CD4-positive, alpha-beta T cell treated with Interleukin-12 subunit alpha and Interleukin-12 subunit beta, for 1 hour (primary cell): ENCODE results near the gene IL4R.
A peak's percentile ranks its signal among the peaks of the same experiment; 100 is the strongest.
"Not testable (repeated sequence)": the region's sequence is repeated elsewhere in the genome, so short reads cannot be mapped to it uniquely, and the experiment has no call there.

Source experiments
- DNase-seq: peaks from one replicate; pipeline ENCODE4 v3.0.0-alpha.2; 2020

The IL4R gene

GRCh38 chr16:27408012-27408601 is 94.3 kb downstream of the IL4R start:
- peak; percentile 48 for DNase-seq

- DNase-seq = no peak
Measured at GRCh38 chr16:27408602-27409031, 94.8 kb downstream of the IL4R start.

DNA sequence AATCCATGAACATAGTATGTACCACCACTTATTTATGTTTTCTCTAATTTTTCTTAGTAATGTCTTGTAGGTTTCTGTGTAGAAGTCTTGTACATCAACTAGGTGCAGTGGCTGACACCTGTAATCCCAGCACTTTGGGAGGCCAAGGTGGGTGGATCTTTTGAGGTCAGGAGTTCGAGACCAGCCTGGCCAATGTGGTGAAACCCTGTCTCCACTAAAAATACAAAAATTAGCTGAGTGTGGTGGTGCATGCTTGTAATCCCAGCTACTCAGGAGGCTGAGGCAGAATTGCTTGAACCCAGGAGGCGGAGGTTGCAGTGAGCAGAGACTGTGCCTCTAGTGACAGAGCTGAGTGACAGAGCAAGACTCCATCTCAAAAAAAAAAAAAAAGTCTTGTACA is 96.2 kb downstream of the IL4R start:
- DNase-seq = not testable (repeated sequence)

DNA sequence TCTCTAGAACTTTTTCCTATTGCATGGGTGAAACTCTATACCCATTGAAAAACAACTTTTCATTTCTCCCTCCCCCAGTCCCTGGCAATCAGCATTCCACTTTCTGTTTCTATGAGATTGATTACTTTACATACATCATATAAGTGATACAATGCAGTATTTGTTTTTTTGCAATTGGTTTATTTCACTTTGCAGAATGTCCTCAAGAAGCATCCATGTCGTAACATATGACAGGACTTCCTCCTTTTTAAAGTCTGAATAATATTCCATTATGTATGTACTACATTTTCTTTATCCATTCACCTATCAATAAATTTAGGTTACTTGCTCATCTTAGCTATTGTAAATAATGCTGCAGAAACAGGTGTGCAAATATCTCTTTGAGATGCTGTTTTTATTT is 97.0 kb downstream of the IL4R start:
- DNase-seq = no peak

DNA sequence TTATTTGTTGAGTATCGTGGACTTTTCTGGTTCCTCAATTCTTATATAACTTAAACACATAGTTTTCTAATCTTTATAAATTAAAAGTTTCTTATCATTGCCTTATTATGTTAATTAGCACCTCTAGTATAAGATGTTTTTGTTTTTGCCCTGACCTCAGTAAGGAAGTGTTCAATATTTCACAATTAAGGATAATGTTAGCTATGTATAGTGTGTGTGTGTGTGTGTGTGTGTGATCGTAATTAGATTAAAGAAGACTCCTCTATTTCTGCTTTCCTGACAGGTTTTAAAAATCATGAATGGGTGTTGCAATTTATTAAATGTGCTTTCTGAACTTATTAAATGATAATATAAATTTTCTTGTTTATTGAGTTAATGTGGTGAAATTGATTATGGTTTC is 100.2 kb downstream of the IL4R start:
- no peak for DNase-seq
